Mesodermal cell (in vitro differentiated cells): ENCODE results near the gene STK40.

ENCODE experiments used
- H3K27ac ChIP-seq: 2 replicates; pipeline ENCODE4 v1.7.0; 2013; ENCODE audit warnings: mild to moderate bottlenecking, low read depth, low read length, moderate library complexity; ENCODE audit not compliant: severe bottlenecking
- H3K36me3 ChIP-seq: 2 replicates; pipeline ENCODE4 v1.7.1; 2013; ENCODE audit warnings: mild to moderate bottlenecking, low read length, moderate library complexity; ENCODE audit not compliant: control insufficient read depth, insufficient read depth
- H3K4me1 ChIP-seq: one replicate; pipeline ENCODE4 v1.7.1; 2013; ENCODE audit warnings: mild to moderate bottlenecking, low read length; ENCODE audit not compliant: insufficient read depth, control insufficient read depth, poor library complexity, severe bottlenecking
- H3K4me3 ChIP-seq: 2 replicates; pipeline ENCODE4 v1.7.0; 2013; ENCODE audit warnings: low read length, control low read depth, mild to moderate bottlenecking; ENCODE audit not compliant: insufficient read depth, poor library complexity, severe bottlenecking; ENCODE audit errors: extremely low read depth
- H3K9me3 ChIP-seq: 2 replicates; pipeline ENCODE4 v1.7.1; 2013; ENCODE audit warnings: mild to moderate bottlenecking, low read length, moderate library complexity; ENCODE audit not compliant: control insufficient read depth
- whole genome bisulfite sequencing, 2 experiments: methylation state at CpG; one replicate each; pipeline ENCODE4 v1.1.5; 2013; ENCODE audit warnings: missing lambda C conversion rate in 2 of 2; ENCODE audit not compliant: insufficient coverage in 2 of 2; 5-methylcytosine and 5-hydroxymethylcytosine counted together

STK40 gene

GRCh38 chr1:36354486-36354885 is 31.2 kb downstream of the STK40 start:
- 96 to 99% methylated on average over 5 to 8 of the region's 11 CpGs for WGBS, 2 experiments
- no peak overlapping the region for H3K27ac ChIP-seq
- no peak overlapping the region for H3K4me3 ChIP-seq
- H3K4me1 ChIP-seq: peaks cover 50% of the 10 kb centered on the region
- peaks cover 76% of the 10 kb centered on the region for H3K36me3 ChIP-seq
- no peaks in the 10 kb centered on the region for H3K9me3 ChIP-seq

- Histone ChIP-seq H3K9me3 (no peaks in the 10 kb centered on the region), H3K36me3 (peaks cover 75% of the 10 kb centered on the region), H3K4me3 (no peak overlapping the region), H3K4me1 (peaks cover 53% of the 10 kb centered on the region), H3K27ac (peak overlapping the region; percentile 97)
- 96 to 97% methylated on average over 13 to 14 of the region's 15 CpGs for WGBS, 2 experiments
These were observed 32.5 kb downstream of the STK40 start for GRCh38 chr1:36352910-36353878.

- Histone ChIP-seq H3K27ac (peak overlapping the region; percentile 97), H3K9me3 (no peaks in the 10 kb centered on the region), H3K4me1 (peaks cover 53% of the 10 kb centered on the region), H3K4me3 (no peak overlapping the region), H3K36me3 (peaks cover 77% of the 10 kb centered on the region)
- 85 to 89% methylated on average over 12 of the region's 13 CpGs for WGBS, 2 experiments
These were observed 33.4 kb downstream of the STK40 start for GRCh38 chr1:36352125-36352909.

GRCh38 chr1:36351227-36351977 is 34.3 kb downstream of the STK40 start:
- WGBS, 2 experiments: 79 to 85% methylated on average over 11 to 14 of the region's 14 CpGs
- H3K4me1 ChIP-seq: peaks cover 53% of the 10 kb centered on the region
- no peaks in the 10 kb centered on the region for H3K9me3 ChIP-seq
- peaks cover 78% of the 10 kb centered on the region for H3K36me3 ChIP-seq
- H3K27ac ChIP-seq: peak overlapping the region; percentile 97
- peak overlapping the region; percentile 9 for H3K4me3 ChIP-seq

- H3K4me1 ChIP-seq: peaks cover 53% of the 10 kb centered on the region
- peak overlapping the region; percentile 97 for H3K27ac ChIP-seq
- peak overlapping the region; percentile 9 for H3K4me3 ChIP-seq
- no peaks in the 10 kb centered on the region for H3K9me3 ChIP-seq
- 83 to 87% methylated on average over 8 to 12 of the region's 13 CpGs for WGBS, 2 experiments
- peaks cover 78% of the 10 kb centered on the region for H3K36me3 ChIP-seq
These were observed 35.0 kb downstream of the STK40 start for GRCh38 chr1:36350659-36351226.

GRCh38 chr1:36349839-36350238 is 35.9 kb downstream of the STK40 start:
- WGBS, 2 experiments: 94 to 96% methylated on average over 15 of the region's 16 CpGs
- Histone ChIP-seq H3K27ac (peak overlapping the region; percentile 97), H3K36me3 (peaks cover 78% of the 10 kb centered on the region)

GRCh38 chr1:36349241-36349671 is 36.5 kb downstream of the STK40 start:
- 89 to 94% methylated on average over 3 to 4 of the region's 7 CpGs for WGBS, 2 experiments
- no peak overlapping the region for H3K4me3 ChIP-seq
- H3K4me1 ChIP-seq: peaks cover 50% of the 10 kb centered on the region
- peaks cover 78% of the 10 kb centered on the region for H3K36me3 ChIP-seq
- no peak overlapping the region for H3K27ac ChIP-seq
- H3K9me3 ChIP-seq: no peaks in the 10 kb centered on the region

More at GRCh38 chr1:36349839-36350238, 35.9 kb downstream of the STK40 start:
- H3K4me3 ChIP-seq: no peak overlapping the region
- H3K9me3 ChIP-seq: no peaks in the 10 kb centered on the region
- H3K4me1 ChIP-seq: peaks cover 51% of the 10 kb centered on the region

GRCh38 chr1:36346741-36347370 is 38.9 kb downstream of the STK40 start:
- Histone ChIP-seq H3K36me3 (peaks cover 74% of the 10 kb centered on the region), H3K9me3 (no peaks in the 10 kb centered on the region), H3K4me3 (no peak overlapping the region), H3K4me1 (peaks cover 28% of the 10 kb centered on the region), H3K27ac (no peak overlapping the region)
- 95 to 96% methylated on average over 6 to 8 of the region's 8 CpGs for WGBS, 2 experiments

GRCh38 chr1:36345353-36345752 is 40.4 kb downstream of the STK40 start:
- no peak overlapping the region for H3K27ac ChIP-seq
- 93 to 98% methylated on average over 4 to 7 of the region's 7 CpGs for WGBS, 2 experiments
- no peak overlapping the region for H3K4me3 ChIP-seq
- H3K36me3 ChIP-seq: peaks cover 80% of the 10 kb centered on the region
- H3K9me3 ChIP-seq: no peaks in the 10 kb centered on the region
- H3K4me1 ChIP-seq: peaks cover 14% of the 10 kb centered on the region

- 84 to 100% methylated on average over 5 to 7 of the region's 8 CpGs for WGBS, 2 experiments
- Histone ChIP-seq H3K27ac (no peak overlapping the region), H3K4me3 (no peak overlapping the region), H3K4me1 (peaks cover 5% of the 10 kb centered on the region), H3K36me3 (peaks cover 82% of the 10 kb centered on the region), H3K9me3 (no peaks in the 10 kb centered on the region)
These were observed 41.4 kb downstream of the STK40 start for GRCh38 chr1:36344395-36344680.
